ENCODE measurements around the gene HNRNPAB.
A peak's percentile ranks its signal among the peaks of the same experiment; 100 is the strongest.
"Not testable (repeated sequence)": the region's sequence is repeated elsewhere in the genome, so short reads cannot be mapped to it uniquely, and the experiment has no call there.

HNRNPAB gene

DNA sequence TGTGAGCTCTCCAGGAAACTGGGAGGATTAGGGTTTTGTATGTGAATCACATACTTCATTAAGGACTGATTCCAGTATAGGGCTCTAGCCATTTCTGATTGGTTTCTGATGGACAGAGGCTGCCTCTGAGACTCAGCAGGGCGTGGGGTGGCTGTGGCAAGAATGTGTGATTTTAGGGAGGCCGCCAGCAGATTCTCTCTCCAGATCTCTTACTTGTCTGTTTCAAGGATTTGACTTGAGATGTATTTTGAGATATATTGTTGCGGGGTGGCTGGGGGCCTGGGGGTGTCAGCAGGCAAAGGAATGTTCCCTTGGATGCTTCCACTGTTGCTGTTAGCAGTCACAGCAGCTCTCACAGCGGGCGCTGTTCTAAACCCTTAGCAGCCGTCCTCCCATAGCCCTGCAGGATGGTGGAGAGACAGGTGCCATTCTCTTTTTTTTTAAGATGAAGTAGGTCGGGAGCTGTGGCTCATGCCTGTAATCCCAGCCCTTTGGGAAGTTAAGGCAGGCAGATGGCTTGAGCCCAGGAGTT lies 8.0 kb upstream of the HNRNPAB start:
- DNase-seq, result no peak

DNA sequence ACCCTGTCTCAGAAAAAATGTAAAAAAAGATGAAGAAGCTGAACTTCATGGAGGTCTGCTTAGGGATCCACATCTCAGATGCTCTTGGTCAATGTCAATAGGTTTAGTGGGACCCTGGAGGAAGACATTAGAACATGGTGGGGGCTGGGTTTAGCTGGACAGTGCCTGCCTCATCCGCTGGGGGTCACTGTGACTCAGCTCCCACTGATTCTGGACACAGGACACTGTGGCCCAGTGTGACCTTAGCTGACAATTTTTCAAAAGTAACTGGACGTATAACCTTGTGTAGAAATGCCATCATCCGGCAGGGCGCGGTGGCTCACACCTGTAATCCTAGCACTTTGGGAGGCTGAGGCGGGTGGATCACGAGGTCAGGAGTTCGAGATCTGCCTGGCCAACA lies 7.3 kb upstream of the HNRNPAB start:
- no peak for DNase-seq

DNA sequence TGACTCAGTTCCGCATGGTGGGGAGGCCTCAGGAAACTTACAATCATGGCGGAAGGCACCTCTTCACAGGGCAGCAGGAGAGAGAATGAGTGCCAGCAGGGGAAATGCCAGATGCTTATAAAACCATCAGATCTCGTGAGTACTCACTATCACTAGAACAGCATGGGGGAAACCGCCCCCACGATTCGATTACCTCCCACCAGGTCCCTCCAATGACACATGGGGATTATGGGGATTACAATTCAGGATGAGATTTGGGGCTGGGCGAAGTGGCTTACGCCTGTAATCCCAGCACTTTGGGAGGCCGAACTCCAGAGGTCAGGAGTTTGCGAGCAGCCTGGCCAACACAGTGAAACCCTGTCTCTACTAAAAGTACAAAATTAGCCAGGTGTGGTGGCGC lies 6.2 kb upstream of the HNRNPAB start:
- not testable (repeated sequence) for DNase-seq

GRCh38 chr5:178198706-178199105 lies 5.6 kb upstream of the HNRNPAB start:
- DNase-seq, result no peak

DNA sequence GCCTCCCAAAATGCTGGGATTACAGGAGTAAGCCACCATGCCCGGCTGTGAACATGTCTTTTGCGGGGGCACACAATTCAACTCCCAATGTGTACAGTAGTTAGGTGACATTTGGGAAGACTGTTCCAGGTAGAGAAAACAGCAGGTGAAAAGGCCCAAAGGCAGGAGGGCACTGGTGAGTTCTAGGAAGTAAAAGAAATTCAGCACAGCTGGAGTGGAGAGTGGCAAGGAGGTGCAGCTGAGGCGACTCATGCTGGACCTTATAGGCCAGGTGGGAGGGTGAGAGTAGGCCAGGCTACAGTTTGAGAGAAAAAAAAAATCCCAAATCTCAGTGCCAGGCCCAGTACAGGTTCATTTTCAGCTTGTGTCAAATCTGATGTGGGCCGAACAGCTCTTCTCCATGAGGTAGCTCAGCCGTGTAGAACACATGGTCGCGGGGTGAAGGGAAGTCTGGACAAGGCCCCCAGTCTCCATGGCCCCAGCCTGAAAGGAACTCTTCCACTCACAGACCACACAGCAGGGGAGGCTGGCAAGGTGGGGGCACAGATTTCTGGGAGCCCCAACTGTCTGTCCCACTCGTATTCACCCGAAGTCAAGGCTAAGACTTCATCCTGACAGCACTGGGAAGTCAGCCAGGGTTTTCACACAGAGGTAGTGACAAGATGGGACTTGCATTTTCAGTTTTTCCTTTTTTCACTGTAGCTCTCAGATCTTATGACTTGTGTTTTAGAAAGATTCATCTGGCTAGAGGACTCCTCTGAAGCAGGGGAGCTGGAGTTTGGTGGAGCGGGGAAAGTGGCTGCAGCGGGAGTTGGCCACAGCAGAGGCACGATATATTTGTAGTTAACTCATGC lies 4.5 kb upstream of the HNRNPAB start:
- peak in 1 of 58 donors; percentile 1 for DNase-seq

- DNase-seq, result no peak
Measured at GRCh38 chr5:178201221-178201926, 3.0 kb upstream of the HNRNPAB start.

DNA sequence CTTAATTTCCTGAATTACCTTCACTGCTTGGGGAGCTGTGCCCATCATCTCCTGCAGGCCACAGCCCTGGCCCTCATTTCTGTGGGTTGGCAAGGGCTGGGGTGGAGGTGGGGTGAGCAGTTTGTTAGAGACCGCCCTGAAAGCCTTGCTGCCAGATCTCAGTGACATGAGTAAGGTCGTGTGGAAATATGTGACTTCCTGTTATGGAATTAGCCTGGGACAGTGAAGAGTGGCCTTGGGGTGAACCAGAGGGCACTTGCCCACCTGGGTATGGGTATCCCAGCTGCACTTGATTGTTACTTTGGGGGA lies 2.5 kb upstream of the HNRNPAB start:
- DNase-seq, result no peak

DNA sequence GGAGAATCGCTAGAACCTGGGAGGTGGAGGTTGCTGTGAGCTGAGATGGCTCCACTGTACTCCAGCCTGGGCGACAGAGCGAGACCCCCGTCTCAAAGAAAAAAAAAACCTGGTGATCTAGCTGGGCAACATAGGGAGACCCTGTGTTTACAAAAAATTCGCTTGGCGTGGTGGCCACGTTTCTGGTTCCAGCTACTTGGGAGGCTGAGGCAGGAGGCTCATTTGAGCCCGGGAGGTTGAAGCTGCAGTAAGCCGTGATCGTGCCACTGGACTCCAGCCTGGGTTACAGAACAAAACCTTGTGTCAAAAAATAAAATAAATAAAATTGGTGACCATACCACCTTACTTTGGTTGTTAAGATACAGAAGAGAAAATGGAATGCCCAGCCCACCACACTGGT lies 1.8 kb upstream of the HNRNPAB start:
- no peak for DNase-seq

GRCh38 chr5:178203670-178204181 lies 607 bp upstream of the HNRNPAB start:
- peak in 1 of 58 donors; percentile 50 for DNase-seq

GRCh38 chr5:178204935-178205748 lies 809 bp downstream of the HNRNPAB start:
- peak in 43 of 58 donors; percentile 8 to 65 (median 35) for DNase-seq

GRCh38 chr5:178205749-178206047 lies 1.4 kb downstream of the HNRNPAB start:
- no peak for DNase-seq

DNA sequence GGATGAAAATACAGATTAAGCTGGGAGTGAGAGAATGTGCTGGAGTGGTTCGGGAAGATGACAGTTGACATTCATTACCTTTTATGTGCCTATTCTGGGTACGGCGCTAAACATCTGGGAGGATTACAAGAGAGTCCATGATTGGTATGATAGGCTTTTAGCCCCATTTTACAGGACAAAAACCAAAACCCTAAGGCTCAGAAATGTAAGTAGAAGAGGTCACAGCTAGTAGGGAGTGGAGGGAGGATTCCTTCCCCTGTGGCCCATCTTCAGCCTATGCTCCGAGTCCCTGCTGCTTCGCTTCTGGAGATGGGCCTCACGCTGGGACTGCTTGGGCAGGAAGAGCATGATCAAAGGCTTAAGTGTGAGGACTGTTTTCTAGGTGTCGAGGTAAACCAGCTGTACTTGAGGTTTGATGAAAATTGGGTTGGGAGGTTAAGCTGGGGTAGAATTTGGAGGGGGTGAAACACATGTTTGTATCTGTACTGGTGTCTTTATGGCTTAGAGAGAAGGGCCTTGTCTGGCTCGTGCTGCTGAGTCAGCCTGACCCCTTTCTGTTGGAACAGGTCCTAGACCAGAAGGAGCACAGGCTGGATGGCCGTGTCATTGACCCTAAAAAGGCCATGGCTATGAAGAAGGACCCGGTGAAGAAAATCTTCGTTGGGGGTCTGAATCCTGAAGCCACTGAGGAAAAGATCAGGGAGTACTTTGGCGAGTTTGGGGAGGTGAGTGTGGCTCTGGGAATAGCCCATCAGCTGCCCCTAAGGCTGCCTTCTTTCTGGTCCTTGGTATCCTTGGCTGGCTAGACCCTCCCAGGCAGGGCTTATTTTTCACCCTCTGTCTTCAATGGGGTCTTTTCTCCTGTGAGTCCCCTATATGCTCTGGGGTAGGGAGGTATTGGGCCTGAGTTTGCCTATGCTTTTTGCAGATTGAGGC lies 2.1 kb downstream of the HNRNPAB start:
- DNase-seq, result peak in 1 of 58 donors; percentile 17

DNA sequence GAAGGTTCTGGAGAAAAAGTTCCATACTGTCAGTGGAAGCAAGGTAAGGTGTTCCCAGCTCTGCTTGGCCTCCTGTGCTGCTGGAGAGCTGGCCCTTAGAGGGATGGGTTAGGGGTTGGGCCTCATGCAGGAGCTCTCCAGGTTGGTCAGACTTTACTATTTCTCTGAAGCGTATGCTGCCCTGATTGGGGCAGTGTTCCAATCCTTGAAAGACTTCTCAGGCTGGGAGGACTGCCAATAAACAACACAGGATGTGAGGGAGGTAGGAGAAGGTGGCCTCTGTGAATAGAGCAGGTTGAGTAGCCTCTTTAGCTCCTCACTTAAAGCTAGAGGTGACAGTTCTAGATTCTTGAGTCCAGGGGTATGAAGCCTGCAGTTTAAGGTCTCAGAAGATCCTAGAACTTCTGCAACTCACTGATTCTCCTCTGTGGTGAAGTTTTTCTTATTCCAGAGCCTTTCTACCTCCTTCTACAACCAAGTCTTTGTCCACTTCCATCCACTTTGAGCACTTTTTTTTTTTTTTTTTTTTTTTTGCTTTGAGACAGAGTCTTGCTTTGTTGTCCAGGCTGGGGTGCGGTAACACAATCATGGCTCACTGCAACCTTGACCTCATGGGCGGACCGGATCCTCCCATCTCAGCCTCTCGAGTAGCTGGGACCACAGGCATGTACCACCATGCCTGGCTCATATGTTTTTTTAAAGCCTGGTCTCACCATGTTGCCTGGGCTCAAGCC lies 3.0 kb downstream of the HNRNPAB start:
- no peak for DNase-seq

- DNase-seq, result no peak
Measured at GRCh38 chr5:178207917-178208280, 3.6 kb downstream of the HNRNPAB start.

GRCh38 chr5:178208540-178209227 lies 4.4 kb downstream of the HNRNPAB start:
- DNase-seq, result no peak

DNA sequence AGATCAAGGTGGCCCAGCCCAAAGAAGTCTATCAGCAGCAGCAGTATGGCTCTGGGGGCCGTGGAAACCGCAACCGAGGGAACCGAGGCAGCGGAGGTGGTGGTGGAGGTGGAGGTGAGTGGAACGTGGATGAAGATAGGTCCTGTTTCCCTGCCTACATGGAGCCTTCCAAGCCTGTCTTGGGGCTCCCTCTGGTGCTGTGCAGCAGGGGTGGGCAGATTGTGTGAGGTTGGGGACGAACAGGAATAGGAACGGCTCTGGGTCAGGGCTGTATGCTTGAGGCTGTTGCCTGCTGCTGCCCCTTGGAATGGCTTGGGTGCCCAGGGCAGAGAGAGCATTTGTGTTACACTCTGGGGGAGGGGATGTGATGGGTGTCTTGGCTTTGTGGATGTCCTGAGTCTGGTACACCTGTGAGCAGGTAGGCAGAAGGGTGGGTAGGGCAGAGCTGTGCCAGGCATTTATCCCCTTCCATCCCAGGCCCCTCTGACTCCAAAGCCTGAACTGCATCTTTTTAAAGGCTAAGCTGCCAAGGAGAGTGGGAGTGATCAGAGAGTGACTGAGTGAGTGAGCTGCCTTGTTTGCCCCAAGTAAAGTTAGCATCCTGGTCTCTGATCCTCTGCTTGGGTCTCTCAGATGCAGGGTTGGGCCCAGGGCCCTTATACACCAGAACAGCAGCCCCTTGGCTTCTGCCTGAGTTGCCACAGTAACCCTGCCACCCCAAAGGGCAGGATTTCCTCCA lies 5.2 kb downstream of the HNRNPAB start:
- no peak for DNase-seq

- DNase-seq, result no peak
Measured at GRCh38 chr5:178210073-178210535, 5.8 kb downstream of the HNRNPAB start.

GRCh38 chr5:178210686-178211085 lies 6.4 kb downstream of the HNRNPAB start:
- no peak for DNase-seq

Data from anterior cingulate cortex (tissue), 58 donors.